ENCODE data around the gene ZNF10.

Gene ZNF10

DNA sequence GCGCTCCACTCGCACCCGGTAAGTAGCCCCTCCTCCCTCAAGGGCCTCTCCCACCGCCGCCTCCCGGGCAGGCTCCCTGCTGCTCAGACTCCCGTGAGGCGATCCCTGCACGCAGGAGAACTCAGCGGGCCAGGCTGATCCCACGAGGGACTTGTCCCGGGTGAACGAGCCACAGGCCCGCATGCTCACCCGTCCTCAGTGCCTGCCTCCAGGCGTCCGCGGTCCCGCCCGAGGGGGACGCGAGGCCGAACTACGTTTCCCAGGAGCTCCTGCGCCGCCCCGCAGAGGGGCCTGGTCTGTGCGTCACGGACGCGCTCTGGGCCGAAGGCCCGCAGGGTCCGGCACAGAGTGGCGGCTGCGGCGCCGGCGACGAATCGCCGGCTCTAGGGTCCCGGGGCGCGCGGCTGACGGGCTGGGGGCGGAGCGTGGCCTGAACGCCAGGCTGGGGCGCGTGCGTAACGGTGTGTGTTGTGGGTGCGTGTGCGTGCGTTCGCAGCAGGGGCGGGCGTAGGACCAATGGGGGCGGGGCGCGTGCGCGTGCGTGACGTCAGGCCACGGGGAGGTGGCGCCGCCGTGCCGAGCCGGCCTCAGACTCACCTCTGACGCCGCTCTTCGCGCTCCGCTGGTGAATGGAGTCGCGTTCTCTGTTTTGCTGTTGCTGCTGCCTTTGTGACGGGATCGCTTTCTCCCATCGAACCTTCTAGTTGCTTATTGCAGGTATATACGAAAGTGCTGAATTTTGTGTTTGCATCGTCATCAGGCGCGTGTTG is at the start of gene ZNF10, which contains the start of gene ZNF891:
TSS of gene ZNF10 (plus strand) at position 590 of the 770 bp plus-strand sequence. CDS start 13,866 bp downstream, outside the sequence.
TSS of gene ZNF891 (minus strand) at position 237 of the 770 bp plus-strand sequence. CDS start 8,356 bp downstream, outside the sequence.
- DNase-seq = peak; percentile 95 to 97

DNA sequence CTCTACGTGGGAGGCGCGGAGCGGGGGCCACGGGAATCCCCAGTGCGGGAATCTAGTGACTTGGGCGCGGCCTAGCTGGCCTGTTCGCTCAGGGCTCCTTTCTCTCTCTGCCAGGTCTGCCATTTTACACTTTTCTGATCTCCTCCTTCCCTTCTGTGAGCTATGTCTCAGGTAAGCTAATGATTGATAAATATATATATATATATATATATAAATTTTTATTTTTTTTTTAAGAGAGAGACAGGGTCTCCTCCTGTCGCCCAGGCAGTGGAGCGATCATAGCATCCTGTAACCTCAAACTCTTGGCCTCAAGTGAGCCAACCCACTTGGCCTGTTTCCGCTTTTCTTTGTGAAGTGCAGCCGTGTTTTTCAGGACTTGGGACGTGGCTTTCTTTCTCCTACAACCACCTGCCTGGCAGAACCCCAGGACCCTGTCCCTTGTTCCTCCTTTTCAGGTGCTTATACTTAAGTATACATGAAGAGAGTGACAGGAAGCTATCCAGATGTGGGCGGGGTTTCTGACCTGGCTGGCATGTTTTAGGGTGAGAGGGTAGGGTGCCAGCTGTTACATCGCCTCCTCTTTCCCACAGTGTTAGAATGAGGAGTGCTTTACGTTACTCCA is 49.2 kb upstream of the ZNF10 start:
- DNase-seq = peak in 1 of 2 experiments; percentile 84

DNA sequence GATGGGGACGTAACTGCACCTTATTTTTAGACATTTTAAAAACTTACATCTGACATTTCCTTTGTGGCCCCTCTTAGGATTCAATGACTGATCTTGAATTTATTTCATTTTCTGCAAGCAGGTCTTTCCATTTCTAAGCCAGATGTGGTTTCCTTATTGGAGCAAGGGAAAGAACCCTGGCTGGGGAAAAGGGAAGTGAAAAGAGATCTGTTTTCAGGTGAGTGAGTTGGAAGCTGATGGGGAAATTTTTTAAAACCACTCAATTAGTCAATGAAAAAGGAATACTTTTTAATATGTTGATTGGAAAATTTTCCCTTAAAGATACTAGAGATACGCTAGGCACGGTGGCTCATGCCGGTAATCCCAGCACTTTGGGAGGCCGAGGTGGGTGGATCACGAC is 47.1 kb upstream of the ZNF10 start:
- no peak for DNase-seq

DNA sequence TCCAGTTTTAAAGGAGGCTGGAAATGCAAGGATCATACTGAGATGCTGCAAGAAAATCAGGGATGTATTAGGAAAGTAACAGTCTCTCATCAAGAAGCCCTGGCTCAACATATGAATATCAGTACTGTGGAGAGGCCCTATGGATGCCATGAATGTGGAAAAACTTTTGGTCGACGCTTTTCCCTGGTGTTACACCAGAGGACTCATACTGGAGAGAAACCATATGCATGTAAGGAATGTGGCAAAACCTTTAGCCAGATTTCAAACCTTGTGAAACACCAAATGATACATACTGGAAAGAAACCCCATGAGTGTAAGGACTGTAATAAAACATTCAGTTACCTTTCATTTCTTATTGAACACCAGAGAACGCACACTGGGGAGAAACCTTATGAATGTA is 24.8 kb upstream of the ZNF10 start:
- no peak for DNase-seq

DNA sequence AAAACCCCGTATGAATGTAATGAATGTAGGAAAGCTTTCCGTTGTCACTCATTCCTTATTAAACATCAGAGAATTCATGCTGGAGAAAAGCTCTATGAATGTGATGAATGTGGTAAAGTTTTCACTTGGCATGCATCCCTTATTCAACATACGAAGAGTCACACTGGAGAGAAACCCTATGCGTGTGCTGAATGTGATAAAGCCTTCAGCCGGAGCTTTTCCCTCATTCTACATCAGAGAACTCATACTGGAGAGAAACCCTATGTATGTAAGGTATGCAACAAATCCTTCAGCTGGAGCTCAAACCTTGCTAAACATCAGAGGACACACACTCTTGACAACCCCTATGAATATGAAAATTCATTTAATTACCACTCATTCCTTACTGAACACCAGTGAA is 24.2 kb upstream of the ZNF10 start:
- DNase-seq = no peak

DNA sequence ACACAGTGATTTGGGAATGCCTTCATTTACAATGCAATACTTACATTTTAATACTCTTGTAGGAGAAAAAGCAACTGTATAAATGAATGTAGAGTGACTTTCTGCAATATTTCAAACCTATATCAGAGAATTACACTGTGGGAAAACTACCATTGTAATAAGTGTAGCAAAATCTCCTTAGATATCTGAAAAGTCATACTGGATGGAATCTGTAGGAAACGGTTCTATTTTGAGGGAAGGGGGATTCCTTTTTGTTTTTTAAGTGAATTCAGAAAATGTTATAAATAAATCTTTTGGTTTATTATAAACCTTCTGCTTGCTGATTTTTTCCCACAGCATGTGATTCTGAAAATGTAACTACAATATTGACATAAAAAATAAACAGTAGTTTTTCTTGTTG is 23.3 kb upstream of the ZNF10 start:
- no peak for DNase-seq

DNA sequence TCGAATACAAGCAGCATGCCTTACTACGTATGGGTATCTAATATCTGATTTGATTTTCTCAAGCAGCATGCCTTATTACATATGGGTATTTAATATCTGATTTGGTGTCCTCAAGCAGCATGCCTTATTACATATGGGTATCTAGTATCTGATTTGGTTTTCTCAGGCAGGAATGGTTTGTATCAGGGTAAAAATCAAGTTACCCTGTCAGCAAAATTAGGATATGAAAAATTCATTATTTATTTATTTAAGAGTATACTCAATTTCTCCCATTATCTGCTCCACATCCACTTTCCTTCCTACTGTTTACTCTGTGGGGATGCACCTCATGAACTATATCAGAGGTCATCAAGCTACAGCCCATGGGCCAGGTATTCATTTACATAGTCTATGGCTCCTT is 22.3 kb upstream of the ZNF10 start:
- DNase-seq = no peak

DNA sequence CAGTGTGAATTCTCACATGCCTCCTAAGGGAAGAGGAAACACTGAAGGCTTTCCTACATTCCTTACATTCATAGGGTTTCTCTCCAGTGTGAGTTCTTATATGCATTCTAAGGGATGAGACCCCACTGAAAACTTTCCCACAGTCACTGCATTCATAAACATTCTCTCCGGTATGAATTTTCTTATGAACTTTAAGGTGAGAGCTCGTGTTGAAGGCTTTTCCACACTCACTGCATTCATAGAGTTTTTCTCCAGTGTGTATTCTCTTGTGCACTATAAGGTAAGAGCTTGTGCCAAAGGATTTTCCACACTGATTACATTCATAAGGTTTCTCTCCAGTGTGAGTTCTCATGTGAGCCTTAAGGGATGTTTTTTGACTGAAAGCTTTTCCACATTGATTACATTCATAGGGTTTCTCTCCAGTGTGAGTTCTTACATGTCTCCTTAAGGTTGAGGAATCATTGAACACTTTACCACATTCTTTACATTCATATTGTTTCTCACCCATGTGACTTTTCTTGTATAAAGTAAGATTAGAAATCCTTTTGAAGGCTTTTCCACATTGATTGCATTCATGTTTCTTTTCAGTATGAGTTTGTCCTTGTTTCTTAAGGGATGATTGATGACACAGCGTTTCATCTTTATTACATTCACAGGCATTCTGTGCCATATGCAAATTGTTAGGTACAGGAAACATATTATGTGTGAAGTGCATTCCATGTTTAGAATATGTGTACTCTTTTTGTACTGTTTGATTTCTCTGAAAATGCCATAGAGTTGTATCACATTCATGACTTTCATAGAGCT is 9.8 kb upstream of the ZNF10 start:
- DNase-seq = no peak

DNA sequence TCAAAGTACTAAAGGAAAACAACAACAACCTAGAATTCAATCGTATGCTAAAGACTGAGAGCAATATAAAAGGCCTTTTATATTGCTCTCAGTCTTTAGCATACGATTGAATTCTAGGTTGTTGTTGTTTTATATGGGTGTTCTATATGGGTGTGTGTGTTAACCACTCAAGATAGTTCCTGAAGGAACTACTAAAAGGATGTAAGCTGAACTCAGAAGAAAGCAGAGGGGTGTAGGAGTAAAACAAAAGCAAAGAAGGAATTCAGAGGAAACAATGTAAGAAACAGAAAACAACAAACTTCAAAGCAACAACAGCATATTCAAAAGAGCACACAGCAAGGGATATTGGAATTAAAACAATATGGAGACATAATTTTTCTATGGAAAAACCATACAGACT is 5.8 kb upstream of the ZNF10 start:
- DNase-seq = no peak

DNA sequence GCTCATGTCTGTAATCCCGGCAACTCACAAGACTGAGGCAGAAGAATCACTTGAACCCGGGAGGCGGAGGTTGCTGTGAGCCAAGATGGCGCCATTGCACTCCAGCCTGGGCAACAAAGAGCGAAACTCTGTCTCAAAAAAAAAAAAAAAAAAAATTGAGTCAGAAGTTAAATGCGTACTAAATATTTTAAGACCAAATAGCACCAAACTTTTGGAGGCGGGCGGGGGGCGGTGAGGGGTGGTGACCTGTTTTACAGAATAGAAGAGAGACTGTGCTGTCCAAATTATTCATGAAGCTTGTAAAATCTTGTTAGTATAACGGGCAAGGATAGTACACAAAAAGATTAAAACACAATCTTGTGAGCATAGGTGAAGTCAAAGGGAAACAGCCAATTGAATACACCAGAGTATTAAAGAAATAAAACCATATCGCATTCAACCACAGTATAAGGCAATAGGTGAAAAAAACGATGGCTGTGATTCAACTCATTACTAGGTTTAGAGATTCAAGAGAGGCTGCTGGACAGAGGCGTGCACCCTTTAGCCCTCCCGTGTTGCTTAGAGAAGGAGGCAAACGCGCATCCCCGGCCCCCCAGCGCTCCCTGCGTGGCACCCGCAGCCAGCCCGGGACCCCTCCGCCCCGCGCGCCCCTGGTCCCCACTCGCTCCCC is 924 bp upstream of the ZNF10 start:
- DNase-seq = no peak

DNA sequence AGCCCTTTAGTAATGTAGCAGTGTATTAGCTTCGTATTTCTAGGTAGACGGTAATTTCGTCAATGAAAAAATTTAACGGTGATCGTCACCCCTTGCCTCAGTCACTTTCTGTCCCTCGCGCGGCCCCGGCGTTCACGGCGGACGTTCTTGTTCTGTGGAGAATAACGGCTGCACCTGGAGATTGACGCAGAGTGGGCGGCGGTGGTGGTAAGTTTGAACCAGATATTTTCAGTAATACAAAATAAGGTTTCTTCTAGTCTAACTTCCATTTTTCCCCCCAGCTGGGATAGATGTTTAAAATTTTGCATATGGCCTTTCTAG is 341 bp downstream of the ZNF10 start:
- DNase-seq = peak; percentile 18 to 32

DNA sequence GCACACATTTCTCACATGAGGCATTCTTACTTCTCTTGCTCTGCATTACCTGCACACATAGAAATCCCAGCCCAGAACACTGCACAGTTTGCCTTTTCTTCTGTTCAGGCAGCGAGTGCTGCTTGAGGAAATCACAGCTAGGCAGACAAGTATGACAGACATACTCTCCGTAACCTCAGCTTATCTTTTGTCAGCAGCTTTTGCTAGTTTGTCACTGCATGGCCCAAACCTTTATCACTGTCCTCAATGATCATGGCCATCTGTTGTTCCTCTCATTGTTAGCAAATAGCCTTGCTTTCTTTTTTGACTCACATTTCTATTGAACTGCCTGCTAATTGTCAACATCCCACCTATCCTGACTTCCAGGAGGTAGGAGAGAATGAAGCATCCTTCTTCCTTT is 5.3 kb downstream of the ZNF10 start:
- no peak for DNase-seq

DNA sequence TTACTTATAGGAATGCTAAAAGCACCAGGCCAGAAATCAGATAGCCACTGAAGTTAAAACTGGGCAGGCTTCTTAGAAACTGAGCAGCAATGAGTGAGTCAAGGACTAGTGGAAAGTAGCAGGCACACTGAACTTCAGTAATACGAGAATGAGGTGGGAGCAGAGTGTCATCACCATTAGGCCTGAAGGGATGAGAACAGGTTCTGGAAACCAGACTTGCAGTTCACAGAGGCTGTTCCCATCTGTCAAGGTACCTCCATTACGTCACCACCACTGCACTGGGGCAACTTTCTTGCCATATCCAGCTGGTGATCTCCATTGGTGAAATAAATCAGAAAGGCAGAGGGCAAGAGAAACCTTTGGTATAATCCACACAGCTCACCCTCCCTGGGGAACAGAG is 15.6 kb downstream of the ZNF10 start:
- DNase-seq = no peak

DNA sequence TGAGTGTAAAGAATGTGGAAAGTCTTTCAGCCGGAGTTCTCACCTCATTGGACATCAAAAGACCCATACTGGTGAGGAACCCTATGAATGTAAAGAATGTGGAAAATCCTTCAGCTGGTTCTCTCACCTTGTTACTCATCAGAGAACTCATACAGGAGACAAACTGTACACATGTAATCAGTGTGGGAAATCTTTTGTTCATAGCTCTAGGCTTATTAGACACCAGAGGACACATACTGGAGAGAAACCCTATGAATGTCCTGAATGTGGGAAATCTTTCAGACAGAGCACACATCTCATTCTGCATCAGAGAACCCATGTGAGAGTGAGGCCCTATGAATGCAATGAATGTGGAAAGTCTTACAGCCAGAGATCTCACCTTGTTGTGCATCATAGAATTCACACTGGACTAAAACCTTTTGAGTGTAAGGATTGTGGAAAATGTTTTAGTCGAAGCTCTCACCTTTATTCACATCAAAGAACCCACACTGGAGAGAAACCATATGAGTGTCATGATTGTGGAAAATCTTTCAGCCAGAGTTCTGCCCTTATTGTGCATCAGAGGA is 25.8 kb downstream of the ZNF10 start:
- no peak for DNase-seq

DNA sequence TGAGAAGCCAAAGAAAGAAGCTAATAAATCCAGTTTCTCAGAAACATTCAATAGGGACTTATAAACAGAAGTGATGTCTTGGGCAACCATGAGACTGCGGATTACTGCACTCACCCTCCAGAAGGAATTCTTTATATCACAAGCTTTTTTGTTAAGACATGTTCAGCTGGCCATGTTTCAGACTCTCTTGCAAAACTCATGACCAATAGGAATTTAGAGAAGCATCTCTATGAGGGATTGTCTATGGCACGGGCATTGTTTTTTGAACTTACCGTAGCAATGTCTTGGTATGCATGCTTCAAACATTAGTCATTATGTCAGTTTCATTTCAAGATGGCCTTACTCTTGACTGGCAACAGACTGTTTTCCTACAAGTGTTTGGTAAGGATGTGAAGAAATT is 35.3 kb downstream of the ZNF10 start:
- DNase-seq = no peak

DNA sequence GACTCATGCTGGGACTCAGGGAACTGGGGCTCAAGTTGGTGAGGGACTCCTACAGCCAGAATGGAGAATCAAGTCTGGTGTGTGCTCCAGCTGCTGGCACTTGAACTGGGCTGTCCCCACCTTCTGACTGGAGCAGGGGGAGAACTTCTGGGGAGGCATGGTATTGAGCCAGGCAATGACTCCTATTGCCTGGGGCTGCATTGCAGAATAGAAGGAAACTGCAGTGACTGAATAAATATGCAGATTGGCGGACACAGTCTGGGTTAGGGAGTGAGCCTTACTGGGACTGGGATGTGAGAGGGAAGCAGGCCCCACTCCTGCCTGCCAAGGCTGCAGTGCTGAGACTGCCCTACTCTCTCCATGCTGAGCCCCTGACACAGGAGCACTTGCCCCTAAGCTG is 42.1 kb downstream of the ZNF10 start:
- DNase-seq = no peak

DNA sequence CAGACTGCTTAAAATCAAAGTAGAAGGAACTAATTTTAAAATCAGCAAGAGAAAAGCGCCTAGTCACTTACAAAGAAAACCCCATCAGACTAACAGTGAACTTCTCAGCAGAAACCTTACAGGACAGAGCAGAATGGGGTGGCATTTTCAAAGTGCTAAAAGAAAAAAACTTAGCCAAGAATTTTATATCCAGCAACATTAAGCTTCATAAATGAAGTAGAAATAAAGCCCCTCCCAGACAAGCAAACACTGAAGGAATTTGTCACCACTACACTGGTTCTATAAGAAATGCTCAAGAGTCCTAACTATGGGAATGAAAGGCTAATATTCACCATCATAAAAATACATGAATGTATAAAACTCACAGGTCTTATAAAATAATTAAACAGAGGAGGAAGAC is 44.5 kb downstream of the ZNF10 start:
- DNase-seq = no peak

DNA sequence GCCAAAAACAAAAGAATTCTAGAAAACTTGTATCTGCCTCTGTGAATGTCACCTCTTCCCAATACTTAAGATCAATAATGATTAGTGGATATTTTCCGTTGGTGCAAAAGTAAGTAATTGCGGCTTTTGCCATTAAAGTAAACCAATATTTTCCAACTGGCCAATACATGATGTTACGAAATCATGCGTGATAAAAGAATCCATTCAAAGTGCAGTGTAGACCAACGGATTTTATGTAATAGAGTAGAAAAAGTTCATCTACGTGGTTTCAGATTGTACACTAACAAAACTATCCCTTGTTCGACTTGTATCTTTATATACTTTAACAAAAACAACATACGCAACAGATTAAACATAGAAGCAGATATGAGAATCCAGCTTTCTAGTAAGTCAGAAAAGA is 50.2 kb downstream of the ZNF10 start:
- DNase-seq = no peak

DNA sequence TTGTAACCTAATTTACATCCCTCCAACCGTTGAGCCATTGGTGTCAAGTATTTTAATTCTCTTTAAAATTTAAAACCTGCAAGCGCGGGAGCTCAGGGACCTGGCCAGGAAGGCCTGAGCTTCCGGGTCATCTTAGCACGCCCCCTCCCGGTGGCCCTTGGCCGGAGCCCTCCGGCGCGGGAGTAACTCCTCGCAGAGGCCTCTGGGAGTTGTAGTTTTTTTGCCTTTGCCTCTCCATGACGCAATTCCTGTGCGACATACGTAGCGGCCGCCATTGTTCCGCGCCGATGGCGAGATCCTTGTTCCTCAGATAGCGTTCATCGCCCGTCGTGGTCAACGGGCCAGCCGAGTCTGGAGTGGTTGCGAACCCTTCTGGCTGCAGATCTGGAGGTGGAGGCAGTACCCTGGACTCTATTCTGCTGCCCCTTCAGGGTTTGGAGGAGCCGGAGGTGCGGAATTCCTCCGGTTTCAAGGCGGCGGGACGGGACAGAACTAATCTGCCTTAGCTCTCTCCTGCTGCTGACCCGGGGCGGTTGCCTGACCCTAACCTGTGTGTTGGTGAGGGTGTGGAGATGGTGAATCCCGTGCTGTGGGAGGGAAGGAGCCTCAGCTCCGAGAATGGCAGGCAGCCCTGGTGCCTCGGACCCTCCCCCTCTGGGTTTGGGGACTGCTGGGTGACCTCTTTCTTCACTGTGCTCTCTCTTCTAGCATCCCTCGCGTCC is 51.0 kb downstream of the ZNF10 start, which contains the start of gene ZNF268:
TSS of gene ZNF268 (plus strand) at position 258 of the 722 bp plus-strand sequence. CDS start 503 bp downstream, outside the sequence.
- peak; percentile 84 to 85 for DNase-seq

DNA sequence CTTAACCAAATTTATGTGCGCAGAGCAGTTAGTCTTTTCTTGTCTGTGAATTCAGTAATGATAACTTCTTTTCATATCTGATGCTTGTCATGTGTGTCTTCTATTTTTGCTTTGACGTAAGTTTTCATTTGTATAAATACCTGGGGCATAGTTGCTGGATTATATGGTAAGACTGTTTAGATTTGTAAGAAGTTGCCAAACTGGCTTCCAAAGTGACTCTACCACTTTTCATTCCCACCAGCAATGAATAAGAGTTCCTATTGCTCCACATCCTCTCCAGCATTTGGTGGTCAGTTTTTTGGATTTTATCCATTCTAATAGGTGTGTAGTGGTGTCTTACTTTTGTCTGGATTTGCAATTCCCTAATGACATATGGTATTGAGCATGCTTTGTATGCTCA is 59.7 kb downstream of the ZNF10 start:
- no peak for DNase-seq

DNA sequence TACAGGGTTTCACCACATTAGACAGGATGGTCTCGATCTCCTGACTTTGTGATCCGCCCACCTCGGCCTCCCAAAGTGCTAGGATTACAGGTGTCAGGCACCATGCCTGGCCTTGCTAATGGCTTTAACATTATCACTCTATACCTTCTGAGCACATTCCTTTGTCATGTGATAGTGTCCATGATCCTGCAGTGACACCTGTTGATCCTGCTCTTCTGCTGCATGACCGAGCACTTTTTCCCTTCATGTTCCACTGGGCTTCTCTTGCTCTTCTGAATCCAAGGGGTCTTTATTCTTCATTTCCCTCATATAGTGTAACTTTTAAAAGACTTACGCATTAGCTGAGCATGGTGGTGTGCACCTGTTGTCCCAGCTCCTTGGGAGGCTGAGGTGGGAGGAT is 62.4 kb downstream of the ZNF10 start:
- no peak for DNase-seq

DNA sequence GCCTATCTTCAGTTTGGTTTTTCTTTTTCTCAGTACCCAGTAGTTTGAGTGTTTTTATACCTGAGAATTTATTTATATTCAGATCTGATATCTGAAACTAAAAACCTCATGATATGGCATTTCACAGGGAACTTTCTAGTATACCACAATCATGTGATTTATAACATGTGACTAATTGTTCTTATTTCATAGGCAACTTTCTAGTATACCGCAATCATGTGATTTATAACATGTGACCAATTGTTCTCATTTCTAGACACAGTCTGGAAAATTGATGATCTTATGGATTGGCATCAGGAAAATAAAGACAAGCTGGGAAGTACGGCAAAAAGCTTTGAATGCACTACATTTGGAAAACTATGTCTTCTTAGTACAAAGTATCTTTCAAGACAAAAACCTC is 71.5 kb downstream of the ZNF10 start:
- DNase-seq = no peak
